Natural killer cell (primary cell): ENCODE measurements around the gene TUNAR. TPM values are rescaled to one million over a fixed set of nuclear protein-coding genes. Genes with fewer than 3 reads are reported as not detected.

Source experiments
- ATAC-seq, 3 donors: fragments of 150-1000 bp in 2 of 3; fragments of 200-7000 bp in 1 of 3; cut with Tn5 transposase; 1 replicate in 1 of 3; 2 replicates in 2 of 3; pipeline ENCODE4 v1.10.0; 2021; ENCODE audit warnings: mild to moderate bottlenecking in 2 of 3, moderate library complexity in 2 of 3
- DNase-seq, 2 donors: peaks; one replicate each; pipeline versions ENCODE4 v3.0.0 to v3.0.0-alpha.2; 2013 to 2021; ENCODE audit warnings: mixed read lengths in 1 of 2
- H3K27ac ChIP-seq: one replicate; pipeline ENCODE4 v1.5.1; 2013; ENCODE audit warnings: mild to moderate bottlenecking, low read length
- H3K27me3 ChIP-seq: one replicate; pipeline ENCODE4 v1.6.1; 2013; ENCODE audit warnings: low read length; ENCODE audit not compliant: control insufficient read depth, insufficient read depth
- H3K36me3 ChIP-seq: one replicate; pipeline ENCODE4 v1.6.1; 2013; ENCODE audit warnings: low read length; ENCODE audit not compliant: control insufficient read depth, insufficient read depth
- H3K4me1 ChIP-seq: one replicate; pipeline ENCODE4 v1.6.1; 2013; ENCODE audit warnings: low read length; ENCODE audit not compliant: control insufficient read depth, insufficient read depth
- H3K4me3 ChIP-seq: one replicate; pipeline ENCODE4 v1.5.1; 2013; ENCODE audit warnings: low read length
- H3K9me3 ChIP-seq: one replicate; pipeline ENCODE4 v1.6.1; 2013; ENCODE audit warnings: low read length; ENCODE audit not compliant: control insufficient read depth, insufficient read depth
- H3K27ac Mint-ChIP-seq, 2 donors: one replicate each; pipeline ENCODE4 v1.8.0; 2022; ENCODE audit warnings: mild to moderate bottlenecking in 2 of 2, mixed read lengths in 2 of 2, moderate library complexity in 1 of 2
- H3K27me3 Mint-ChIP-seq, 2 donors: one replicate each; pipeline ENCODE4 v1.8.0; 2022; ENCODE audit warnings: low read depth in 2 of 2, mixed read lengths in 2 of 2
- H3K36me3 Mint-ChIP-seq: one replicate; pipeline ENCODE4 v1.8.0; 2022; ENCODE audit warnings: mixed read lengths
- H3K4me1 Mint-ChIP-seq, 2 donors: one replicate each; pipeline ENCODE4 v1.8.0; 2022; ENCODE audit warnings: mixed read lengths in 2 of 2
- H3K4me3 Mint-ChIP-seq: one replicate; pipeline ENCODE4 v1.8.0; 2022; ENCODE audit warnings: mild to moderate bottlenecking, moderate library complexity, mixed read lengths
- H3K9me3 Mint-ChIP-seq, 2 donors: one replicate each; pipeline ENCODE4 v1.8.0; 2022; ENCODE audit warnings: mixed read lengths in 2 of 2
- CTCF ChIP-seq: fragments of 200-600 bp; IDR thresholded peaks from one replicate; pipeline ENCODE4 v1.8.0; 2022; ENCODE audit warnings: antibody characterized with exemption
- WGBS: methylation state at CpG from one replicate; pipeline ENCODE4 v1.1.7; 2013; ENCODE audit warnings: missing lambda C conversion rate; ENCODE audit not compliant: insufficient coverage; 5-methylcytosine and 5-hydroxymethylcytosine counted together
- intact Hi-C: fragments of 100-400 bp; cut with micrococcal nuclease; formaldehyde crosslinking; loops from one replicate; pipeline ENCODE4 v1.14.2; 2022
- total RNA-seq, 4 donors: library from RNA; stranded (reverse); fragments of 120-200 nt in 1 of 4; gene quantifications; one replicate each; pipeline versions ENCODE4 v1.2.3 to v1.2.4, GENCODE V29; 2013 to 2022

TUNAR gene
- total RNA-seq, 3 donors from 2014 or later (not counting 1 experiment from before 2014, with no cell fraction given) = not detected

GRCh38 chr14:95920769-95921438, 44.3 kb downstream of the TUNAR start:
- Mint-ChIP-seq H3K4me3 (no peak overlapping the region), H3K27me3 (peaks cover 12 to 52% of the 10 kb centered on the region in 2 donors), H3K4me1 (no peaks in the 10 kb centered on the region), H3K36me3 (no peaks in the 10 kb centered on the region), H3K27ac (no peak overlapping the region), H3K9me3 (no peaks in the 10 kb centered on the region)
- no peaks in the 10 kb centered on the region for H3K9me3 ChIP-seq
- no peak overlapping the region for H3K4me3 ChIP-seq
- H3K4me1 ChIP-seq = no peaks in the 10 kb centered on the region
- no peak overlapping the region for H3K27ac ChIP-seq
- intact Hi-C loops = no loop called here
- H3K36me3 ChIP-seq = no peaks in the 10 kb centered on the region
- no peak for ATAC-seq
- 87% methylated on average over 11 of the region's 11 CpGs for WGBS
- no peaks in the 10 kb centered on the region for H3K27me3 ChIP-seq
- no peak for TF ChIP-seq CTCF
- no peak for DNase-seq

GRCh38 chr14:95922080-95922479, 45.4 kb downstream of the TUNAR start:
- Mint-ChIP-seq H3K27ac (no peak overlapping the region), H3K4me3 (no peak overlapping the region), H3K9me3 (no peaks in the 10 kb centered on the region), H3K36me3 (no peaks in the 10 kb centered on the region), H3K4me1 (no peaks in the 10 kb centered on the region), H3K27me3 (peaks cover 12 to 42% of the 10 kb centered on the region in 2 donors)
- intact Hi-C loops = no loop called here
- 96% methylated on average over 4 of the region's 4 CpGs for WGBS
- ATAC-seq (no peak), DNase-seq (no peak)
- TF ChIP-seq CTCF = no peak
- Histone ChIP-seq H3K36me3 (no peaks in the 10 kb centered on the region), H3K4me1 (no peaks in the 10 kb centered on the region), H3K27me3 (no peaks in the 10 kb centered on the region), H3K9me3 (no peaks in the 10 kb centered on the region), H3K4me3 (no peak overlapping the region), H3K27ac (no peak overlapping the region)

- no peaks in the 10 kb centered on the region for H3K4me1 ChIP-seq
- no peaks in the 10 kb centered on the region for H3K36me3 ChIP-seq
- H3K9me3 ChIP-seq = no peaks in the 10 kb centered on the region
- Mint-ChIP-seq H3K9me3 (peaks cover 0 to 3% of the 10 kb centered on the region in 2 donors), H3K27me3 (peaks cover 10 to 11% of the 10 kb centered on the region in 2 donors), H3K4me3 (no peak overlapping the region), H3K36me3 (no peaks in the 10 kb centered on the region), H3K27ac (no peak overlapping the region), H3K4me1 (no peaks in the 10 kb centered on the region)
- H3K27ac ChIP-seq = no peak overlapping the region
- H3K4me3 ChIP-seq = no peak overlapping the region
- 80% methylated on average over 1 of the region's 2 CpGs for WGBS
- DNase-seq (no peak), ATAC-seq (no peak)
- H3K27me3 ChIP-seq = no peaks in the 10 kb centered on the region
- no peak for TF ChIP-seq CTCF
- intact Hi-C loops = no loop called here
These were observed 52.1 kb downstream of the TUNAR start for GRCh38 chr14:95928751-95929150.

GRCh38 chr14:95931384-95931783, 54.8 kb downstream of the TUNAR start:
- Histone ChIP-seq H3K36me3 (no peaks in the 10 kb centered on the region), H3K27ac (no peak overlapping the region), H3K4me3 (no peak overlapping the region), H3K9me3 (no peaks in the 10 kb centered on the region), H3K27me3 (no peaks in the 10 kb centered on the region), H3K4me1 (no peaks in the 10 kb centered on the region)
- H3K36me3 Mint-ChIP-seq = no peaks in the 10 kb centered on the region
- ATAC-seq = no peak
- DNase-seq = no peak
- intact Hi-C loops = no loop called here
- no peak for TF ChIP-seq CTCF
- no peak overlapping the region for H3K27ac Mint-ChIP-seq
- peaks cover 0 to 5% of the 10 kb centered on the region in 2 donors for H3K27me3 Mint-ChIP-seq
- no peaks in the 10 kb centered on the region for H3K4me1 Mint-ChIP-seq
- H3K4me3 Mint-ChIP-seq = no peak overlapping the region
- peaks cover 0 to 3% of the 10 kb centered on the region in 2 donors for H3K9me3 Mint-ChIP-seq
